ENCODE results near the gene LPIN3. TPM values are rescaled to one million over a fixed set of nuclear protein-coding genes. Genes with fewer than 3 reads are reported as not detected.

The LPIN3 gene
- total and polyA plus RNA-seq, 2 of the 8 experiments (the other 6 are each of a cell fraction or from before 2014, with no cell fraction given), result 3.7 to 3.9 TPM

DNA sequence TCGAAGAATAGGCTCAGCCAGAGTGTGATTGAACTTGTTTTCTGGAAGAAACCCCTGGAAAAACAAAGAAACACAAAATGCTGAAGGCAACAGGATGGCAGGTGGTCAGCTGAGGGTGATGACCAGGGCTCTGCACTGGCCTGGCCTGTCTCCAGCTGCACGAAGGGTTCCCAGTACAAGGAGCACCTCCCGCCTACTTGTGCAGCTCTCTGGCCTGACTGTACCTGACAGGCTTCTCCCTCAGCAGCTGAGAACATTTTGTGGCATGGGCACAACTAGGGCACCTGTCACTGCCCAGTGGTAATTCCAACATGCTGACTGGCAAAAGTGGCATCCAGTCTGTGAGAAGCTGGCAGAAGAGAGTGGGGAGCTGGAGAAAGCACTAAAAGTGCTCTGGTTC is 64.8 kb downstream of the LPIN3 start:
- Histone ChIP-seq H3K14ac (ENCODE audit: insufficient read length) (no peak overlapping the region), H2BK20ac (ENCODE audit: low read length) (no peak overlapping the region), H4K91ac (replicated peaks; ENCODE audit: insufficient read length, low read length) (no peak overlapping the region), H3K27me3 (replicated peaks in 1 of 4; ENCODE audit: control insufficient read depth in 3 of 4, extremely low read depth in 1 of 4, insufficient read depth in 3 of 4, low read length in 3 of 4) (no peaks in the 10 kb centered on the region), H3K36me3 (ENCODE audit: control insufficient read depth in 2 of 4, insufficient read depth in 4 of 4, low read length in 3 of 4) (peaks cover 17 to 71% (median 42%) of the 10 kb centered on the region in 4 experiments), H2AK5ac (ENCODE audit: low read depth, low read length) (no peak overlapping the region), H3K18ac (ENCODE audit: extremely low read depth, low read length) (no peak overlapping the region), H3K4me1 (replicated peaks in 1 of 4; ENCODE audit: control insufficient read depth in 3 of 4, insufficient read depth in 4 of 4, low read length in 3 of 4) (no peaks in the 10 kb centered on the region), H3K4ac (replicated peaks; ENCODE audit: insufficient read length, low read depth, low read length) (no peak overlapping the region), H3K27ac (ENCODE audit: low read depth, low read length) (no peak overlapping the region), H3K23me2 (ENCODE audit: low read depth, low read length) (no peaks in the 10 kb centered on the region), H4K20me1 (replicated peaks in 1 of 2; ENCODE audit: control insufficient read depth in 1 of 2, insufficient read depth in 2 of 2, low read length in 2 of 2) (peaks cover 1 to 7% of the 10 kb centered on the region in 2 experiments), H3K9me3 (ENCODE audit: insufficient read depth in 2 of 2, low read depth in 1 of 2, low read length in 1 of 2) (no peaks in the 10 kb centered on the region), H4K5ac (ENCODE audit: insufficient read length, low read depth, low read length) (no peak overlapping the region), H2BK120ac (replicated peaks; ENCODE audit: low read depth, low read length) (no peak overlapping the region), H2BK5ac (ENCODE audit: low read depth, low read length) (no peak overlapping the region), H3K56ac (replicated peaks; ENCODE audit: insufficient read length, low read depth, low read length) (no peak overlapping the region), H2AFZ (ENCODE audit: low read length) (no peak overlapping the region), H3K4me2 (ENCODE audit: insufficient read depth in 1 of 2, low read depth in 2 of 2, low read length in 2 of 2) (no peak overlapping the region), H3K23ac (ENCODE audit: insufficient read length) (no peak overlapping the region), H2BK12ac (ENCODE audit: low read depth, low read length) (no peak overlapping the region), H2BK15ac (ENCODE audit: low read length) (no peak overlapping the region), H3K9ac (replicated peaks in 1 of 4; ENCODE audit: extremely low read depth in 1 of 4, low read depth in 3 of 4, low read length in 3 of 4) (no peak overlapping the region), H3K4me3 (ENCODE audit: extremely low read depth in 1 of 4, insufficient read depth in 2 of 4, low read depth in 3 of 4, low read length in 4 of 4) (no peak overlapping the region), H3K79me2 (ENCODE audit: control insufficient read depth in 1 of 2, insufficient read depth in 2 of 2, low read length in 2 of 2) (no peaks in the 10 kb centered on the region), H4K8ac (ENCODE audit: extremely low read depth, insufficient read depth, low read length) (no peak overlapping the region), H3K79me1 (ENCODE audit: low read depth, low read length) (no peaks in the 10 kb centered on the region; the same call in 1 of the 2 replicates)
- POLR2A ChIA-PET (ENCODE audit: partially characterized antibody), result no interaction called here
- CTCF ChIA-PET (ENCODE audit: partially characterized antibody), result no interaction called here
- no peak for FAIRE-seq
- 96% methylated on average over 3 of the region's 3 CpGs; no CpG with 5 or more reads in 1 of the 2 experiments for whole genome bisulfite sequencing, 2 experiments (ENCODE audit: extremely low coverage in 1 of 2, insufficient coverage in 1 of 2, insufficient read length in 1 of 2, insufficient replicate concordance in 2 of 2, low coverage in 1 of 2, low lambda C conversion rate in 2 of 2, missing lambda C conversion rate in 1 of 2)
- TF ChIP-seq BRCA1 (IDR thresholded peaks at IDR 0.05; ENCODE audit: low read depth, low read length), result no peak
- TF ChIP-seq BACH1 (IDR thresholded peaks at IDR 0.05; ENCODE audit: low read length), result no peak
- TF ChIP-seq HDAC6 (IDR thresholded peaks at IDR 0.05; ENCODE audit: low read depth, low read length), result no peak
- no peak for TF ChIP-seq CTBP2 (IDR thresholded peaks at IDR 0.05; ENCODE audit: borderline replicate concordance, insufficient read depth, insufficient read length, low read length)
- TF ChIP-seq, protein P1, sequence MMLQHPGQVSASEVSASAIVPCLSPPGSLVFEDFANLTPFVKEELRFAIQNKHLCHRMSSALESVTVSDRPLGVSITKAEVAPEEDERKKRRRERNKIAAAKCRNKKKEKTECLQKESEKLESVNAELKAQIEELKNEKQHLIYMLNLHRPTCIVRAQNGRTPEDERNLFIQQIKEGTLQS (IDR thresholded peaks at IDR 0.05; ENCODE audit: insufficient read depth, low read depth, low read length), result no peak
- no peak for TF ChIP-seq TBP (IDR thresholded peaks at IDR 0.05; ENCODE audit: low read depth, low read length)
- TF ChIP-seq RXRA (IDR thresholded peaks at IDR 0.05; ENCODE audit: insufficient read depth, low read depth, low read length), result no peak
- no peak for TF ChIP-seq ASH2L (IDR thresholded peaks at IDR 0.05; ENCODE audit: low read length)
- TF ChIP-seq, protein P2, sequence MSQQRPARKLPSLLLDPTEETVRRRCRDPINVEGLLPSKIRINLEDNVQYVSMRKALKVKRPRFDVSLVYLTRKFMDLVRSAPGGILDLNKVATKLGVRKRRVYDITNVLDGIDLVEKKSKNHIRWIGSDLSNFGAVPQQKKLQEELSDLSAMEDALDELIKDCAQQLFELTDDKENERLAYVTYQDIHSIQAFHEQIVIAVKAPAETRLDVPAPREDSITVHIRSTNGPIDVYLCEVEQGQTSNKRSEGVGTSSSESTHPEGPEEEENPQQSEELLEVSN (IDR thresholded peaks at IDR 0.05), result no peak
- TF ChIP-seq GTF2F1 (IDR thresholded peaks at IDR 0.05; ENCODE audit: borderline replicate concordance, low read depth, low read length), result no peak
- TF ChIP-seq CEBPB (IDR thresholded peaks at IDR 0.05; ENCODE audit: low read depth, low read length), result no peak
- TF ChIP-seq BCL11A (IDR thresholded peaks at IDR 0.05; ENCODE audit: low read depth in 2 of 2, low read length in 2 of 2), result no peak
- no peak for TF ChIP-seq KDM5A (IDR thresholded peaks at IDR 0.05; ENCODE audit: low read length)
- no peak for DNase-seq (ENCODE audit: low read depth in 1 of 2, low spot score in 2 of 2)

Measured in H1 (cell line).